NCI-H526 treated with DMSO at 0.1 percent for 48 hours (cell line): Measurements from ENCODE around the gene RPL7A.
"Not testable (repeated sequence)": the region's sequence is repeated elsewhere in the genome, so short reads cannot be mapped to it uniquely, and the experiment has no call there.

ENCODE experiments used
- DNase-seq: peaks from one replicate; lab custom pipeline; 2025; lab: John Stamatoyannopoulos, UW

RPL7A gene

DNA sequence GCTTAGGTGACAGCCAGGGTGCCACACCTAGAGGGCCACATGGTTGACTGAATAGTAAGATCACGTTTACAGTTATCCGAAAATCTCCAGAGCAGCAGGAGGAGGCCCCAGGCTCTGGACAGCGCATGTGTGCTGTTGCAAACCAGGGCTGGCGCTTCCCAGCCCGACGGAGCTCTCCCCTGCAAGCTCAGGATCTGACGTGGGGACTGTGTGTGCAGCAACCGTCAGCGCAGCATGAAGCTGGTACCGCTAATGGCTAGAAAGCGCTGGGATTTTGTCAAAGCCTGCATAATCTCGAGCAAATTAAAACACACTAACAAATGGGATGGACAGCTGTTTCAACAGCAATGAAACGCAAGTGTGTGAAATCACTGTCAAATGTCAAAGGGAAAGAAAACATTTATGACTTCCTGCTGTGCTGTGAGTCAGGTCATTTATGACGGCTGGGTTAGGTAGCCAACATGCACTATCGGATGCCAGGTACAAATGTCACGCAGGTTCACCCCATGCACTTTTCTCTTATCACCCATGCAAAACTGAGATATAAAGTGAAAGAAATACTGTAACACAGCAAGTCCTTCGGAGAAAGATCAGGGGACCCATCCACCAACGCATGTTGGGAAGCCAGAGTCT, 20.3 kb downstream of the RPL7A start:
- no peak for DNase-seq

DNA sequence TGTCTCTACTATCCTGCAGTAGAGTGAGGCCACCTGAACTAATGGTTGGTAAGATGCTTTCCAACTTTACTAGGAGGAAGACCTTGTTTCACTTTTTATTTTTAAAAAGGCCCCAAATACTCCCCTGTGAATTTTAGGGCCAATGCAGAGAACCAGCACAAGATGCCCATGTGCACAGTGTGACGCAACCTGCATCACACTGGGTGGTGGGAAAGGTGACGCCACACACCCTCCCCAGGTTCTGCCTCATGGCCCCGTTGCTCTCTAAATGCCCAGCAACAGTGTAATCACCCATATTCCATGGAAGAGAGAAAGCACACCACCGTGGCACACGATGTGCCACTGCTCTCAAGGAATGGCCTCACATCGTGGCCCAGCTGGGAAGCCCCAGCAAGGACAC, 21.4 kb downstream of the RPL7A start:
- DNase-seq: no peak

GRCh38 chr9:133369933-133370332, 21.9 kb downstream of the RPL7A start:
- no peak for DNase-seq

DNA sequence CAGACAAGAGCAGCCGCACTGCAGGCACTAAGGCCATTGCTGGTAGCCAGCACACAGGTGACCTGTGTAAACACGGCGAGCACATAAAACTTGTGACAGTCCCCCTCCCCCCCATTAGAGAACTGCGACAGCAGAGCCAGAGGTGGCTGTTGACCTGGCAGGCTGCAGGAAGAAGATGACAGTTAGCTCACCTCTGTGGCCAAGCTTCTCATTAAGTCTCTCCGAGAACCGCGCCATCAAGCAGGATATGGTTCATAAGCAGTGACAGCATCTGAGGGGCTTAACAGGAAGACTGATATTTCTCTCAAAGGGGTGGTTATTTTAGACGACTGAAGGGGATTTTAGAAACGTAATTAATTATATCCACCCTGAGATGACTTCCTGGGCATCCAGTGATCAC, 22.7 kb downstream of the RPL7A start:
- DNase-seq: no peak

- DNase-seq: no peak
Measured at GRCh38 chr9:133371261-133371711, 23.3 kb downstream of the RPL7A start.

DNA sequence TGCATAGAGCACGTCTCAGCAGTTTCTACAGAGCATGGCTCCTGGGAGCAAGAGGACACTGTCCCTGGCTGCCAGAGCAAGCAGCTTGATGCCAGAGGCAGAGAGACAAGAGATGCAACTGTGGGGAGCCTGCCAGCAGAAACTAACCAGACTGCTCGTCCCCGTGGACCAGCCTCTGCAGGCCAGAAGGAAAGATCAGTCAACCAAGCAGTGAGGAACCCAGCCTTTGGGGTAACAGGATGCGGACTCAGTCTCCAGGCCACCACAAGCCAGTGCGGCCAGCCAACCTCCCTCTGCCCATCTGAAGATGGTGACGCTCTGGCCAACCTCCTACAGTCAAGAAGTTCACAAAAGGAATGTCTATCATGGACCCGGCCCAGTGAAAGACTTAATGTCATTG, 24.1 kb downstream of the RPL7A start:
- DNase-seq: no peak

GRCh38 chr9:133374612-133375115, 26.6 kb downstream of the RPL7A start:
- DNase-seq: no peak

GRCh38 chr9:133375116-133375723, 27.2 kb downstream of the RPL7A start:
- DNase-seq: no peak

DNA sequence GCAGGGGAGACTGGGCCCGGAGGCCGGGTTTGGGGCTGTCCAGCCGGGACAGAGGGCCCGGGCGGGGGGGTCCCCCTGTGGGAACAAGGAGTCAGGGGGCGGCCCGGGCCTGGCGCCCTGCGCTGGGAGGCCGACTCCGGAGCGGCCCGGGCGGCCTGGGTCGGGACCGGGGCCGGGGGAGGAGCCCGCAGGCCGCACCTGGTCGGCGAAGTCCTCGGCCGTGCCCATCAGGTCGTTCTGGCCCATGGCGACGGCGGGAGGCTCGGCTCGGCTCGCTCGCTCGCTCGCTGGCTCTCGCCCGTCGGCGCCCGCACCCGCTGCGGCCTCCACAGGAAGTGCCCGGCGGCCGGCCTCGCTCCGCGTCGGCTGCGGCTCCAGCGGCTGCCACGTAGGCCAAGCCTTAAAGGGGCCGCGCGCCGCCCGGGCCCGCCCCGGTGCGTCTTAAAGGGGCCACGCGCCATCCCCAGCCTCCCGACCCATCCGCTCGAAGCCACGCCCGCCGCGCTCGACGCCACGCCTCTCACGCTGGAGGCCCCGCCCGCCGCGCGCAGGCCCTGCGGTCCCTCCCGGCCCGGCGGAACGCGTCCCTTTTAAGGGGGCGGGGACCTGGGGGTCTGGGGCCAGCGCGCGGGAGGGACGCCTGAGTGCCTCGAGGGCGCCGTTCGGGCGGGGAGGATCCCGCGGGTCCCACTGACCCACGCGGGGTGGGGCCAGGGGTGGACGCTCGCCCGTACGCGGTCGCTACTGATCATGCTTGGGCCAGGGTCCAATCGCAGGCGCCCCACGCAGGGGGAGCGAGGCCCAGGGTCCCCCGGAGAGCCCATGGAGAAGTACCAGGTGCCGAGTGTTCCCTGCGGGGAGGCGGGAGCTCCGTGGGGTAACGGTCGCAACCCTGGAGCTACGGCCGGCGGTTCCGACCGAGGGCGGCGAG, 28.0 kb downstream of the RPL7A start, which contains the start of the genes STKLD1 and SURF4:
TSS of gene STKLD1 (plus strand) at position 643 of the 931 bp plus-strand sequence. CDS start at position 751, 108 bp downstream.
TSS of gene SURF4 (minus strand) at position 337 of the 931 bp plus-strand sequence. CDS start at position 246, 91 bp downstream.
- peak; percentile 79 for DNase-seq

- DNase-seq: not testable (repeated sequence)
Measured at GRCh38 chr9:133377280-133377679, 29.3 kb downstream of the RPL7A start.

DNA sequence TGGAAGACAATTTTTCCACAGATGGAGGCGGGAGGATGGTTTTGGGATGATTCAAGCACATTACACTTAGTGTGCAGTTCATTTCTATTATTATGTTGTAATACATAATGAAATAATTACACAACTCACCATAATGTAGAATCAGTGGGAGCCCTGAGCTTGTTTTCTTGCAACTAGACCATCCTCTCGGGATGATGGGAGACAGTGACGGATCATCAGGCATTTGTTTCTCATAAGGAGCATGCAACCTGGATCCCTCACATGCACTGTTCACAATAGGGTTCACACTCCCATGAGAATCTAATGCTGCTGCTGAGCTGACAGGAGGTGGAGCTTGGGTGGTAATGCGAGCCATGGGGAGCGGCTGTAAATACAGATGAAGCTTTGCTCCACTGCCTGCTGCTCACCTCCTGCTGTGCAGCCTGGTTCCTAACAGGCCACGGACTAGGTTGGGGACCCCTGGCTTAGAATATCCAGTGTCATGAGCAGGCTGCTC, 29.8 kb downstream of the RPL7A start:
- no peak for DNase-seq

DNA sequence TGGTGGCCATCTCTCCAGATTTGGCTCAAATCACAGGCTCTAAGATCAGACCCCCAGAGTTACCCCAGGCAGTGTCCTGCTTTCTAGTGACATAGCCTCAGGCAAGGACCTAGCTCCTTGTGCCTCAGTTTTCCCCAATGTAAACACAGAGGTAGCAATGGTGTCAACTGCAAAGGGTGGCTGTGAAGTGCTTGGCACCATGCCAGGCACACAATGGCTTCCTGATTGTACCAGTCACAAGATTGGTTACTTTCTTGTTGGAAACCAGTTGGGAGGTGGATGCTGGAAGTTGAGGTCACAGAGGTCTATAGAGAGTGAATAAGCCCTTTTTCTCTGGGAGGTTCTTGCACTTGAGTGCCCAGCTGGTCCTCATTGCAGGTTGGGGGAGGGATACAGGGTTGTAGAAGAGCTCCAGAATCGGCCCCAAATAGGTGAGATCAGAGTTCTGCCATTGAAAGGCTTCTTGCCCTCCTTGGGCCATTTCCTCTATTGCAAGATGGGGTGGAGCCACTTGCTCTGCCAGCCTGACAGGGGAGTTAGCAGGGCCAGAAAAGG, 30.5 kb downstream of the RPL7A start:
- no peak for DNase-seq

DNA sequence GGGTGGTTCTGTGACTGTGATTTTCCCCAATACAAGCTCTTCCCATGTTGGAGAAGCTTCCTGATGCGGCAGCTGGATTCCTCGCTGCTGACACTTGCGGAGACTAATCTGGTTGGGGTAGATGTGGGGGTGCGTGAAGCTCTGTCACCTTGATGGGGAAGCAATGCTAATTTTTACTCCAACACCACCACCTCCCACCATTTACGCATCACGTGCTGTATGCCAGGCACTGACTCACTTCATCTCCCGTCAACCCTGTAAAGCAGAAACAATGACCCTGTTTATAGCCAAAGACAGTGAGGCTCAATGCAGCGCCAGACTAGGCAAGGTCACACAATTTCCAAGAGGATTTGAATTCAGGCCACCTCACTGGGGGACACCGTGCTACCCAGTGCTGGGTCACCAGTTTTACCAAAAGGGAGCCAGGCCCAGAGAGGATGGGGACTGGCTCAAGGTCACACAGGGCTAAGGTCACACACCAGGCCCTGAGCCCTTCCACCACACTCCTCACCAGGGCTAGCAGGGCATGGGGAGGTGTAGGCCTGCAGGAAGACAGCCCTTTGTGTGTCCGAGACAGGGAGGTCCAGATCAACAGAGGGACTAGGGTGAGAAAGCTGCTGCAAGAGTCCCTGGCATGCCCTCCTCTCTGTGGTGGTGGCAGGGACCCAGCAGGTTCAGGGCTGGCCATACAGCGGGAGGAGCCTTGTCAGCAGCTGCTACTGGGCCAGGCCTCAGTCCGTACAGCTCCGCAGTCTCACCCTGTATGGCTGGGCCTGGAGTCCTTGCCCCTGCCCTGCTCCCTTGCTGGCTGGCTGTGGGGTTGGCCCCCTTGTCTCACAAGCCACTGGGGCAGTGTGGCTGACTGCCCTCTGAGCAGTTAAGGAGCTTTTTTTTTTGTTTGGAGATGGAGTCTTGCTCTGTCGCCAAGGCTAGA, 31.4 kb downstream of the RPL7A start:
- DNase-seq: no peak

DNA sequence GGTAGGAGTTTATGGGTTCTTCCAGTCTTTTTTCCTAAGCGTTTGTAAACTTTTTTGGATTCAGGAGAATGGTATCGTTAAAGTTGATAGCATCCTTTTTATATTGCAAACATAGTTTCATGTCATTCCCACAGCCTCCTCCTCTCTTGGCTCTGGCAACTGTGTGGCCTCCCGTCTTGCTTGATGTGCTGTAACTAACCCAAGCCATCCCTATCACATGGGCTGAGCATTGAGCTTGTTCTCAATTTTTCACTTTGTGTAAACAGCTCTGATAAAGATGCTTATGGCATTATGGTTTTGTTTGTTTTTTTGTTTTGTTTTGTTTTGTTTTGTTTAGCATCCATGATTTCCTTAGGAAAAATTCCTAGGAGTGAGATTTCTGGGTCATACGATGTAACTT, 32.7 kb downstream of the RPL7A start:
- DNase-seq: no peak

DNA sequence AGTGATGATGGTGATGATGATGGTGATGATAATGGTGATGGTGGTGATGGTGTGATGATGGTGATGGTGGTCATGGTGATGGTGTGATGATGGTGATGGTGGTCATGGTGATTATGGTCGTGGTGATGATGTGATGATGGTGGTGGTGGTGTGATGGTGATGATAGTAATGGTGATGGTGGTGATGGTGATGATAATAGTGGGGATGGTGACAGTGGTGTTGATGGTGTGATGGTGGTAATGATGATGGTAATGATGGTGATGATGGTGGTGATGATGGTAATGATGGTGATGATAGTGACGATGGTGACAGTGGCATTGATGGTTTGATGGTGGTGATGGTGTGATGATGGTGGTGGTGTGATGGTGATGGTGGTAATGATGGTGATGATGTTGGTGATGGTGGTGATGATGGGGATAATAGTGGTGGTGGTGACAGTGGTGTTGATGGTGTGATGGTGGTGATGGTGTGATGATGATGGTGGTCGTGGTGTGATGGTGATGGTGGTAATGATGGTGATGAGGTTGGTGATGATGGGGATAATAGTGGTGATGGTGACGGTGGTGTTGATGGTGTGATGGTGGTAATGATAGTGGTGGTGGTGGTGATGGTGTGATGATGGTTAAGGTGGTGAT, 34.6 kb downstream of the RPL7A start:
- no peak for DNase-seq

DNA sequence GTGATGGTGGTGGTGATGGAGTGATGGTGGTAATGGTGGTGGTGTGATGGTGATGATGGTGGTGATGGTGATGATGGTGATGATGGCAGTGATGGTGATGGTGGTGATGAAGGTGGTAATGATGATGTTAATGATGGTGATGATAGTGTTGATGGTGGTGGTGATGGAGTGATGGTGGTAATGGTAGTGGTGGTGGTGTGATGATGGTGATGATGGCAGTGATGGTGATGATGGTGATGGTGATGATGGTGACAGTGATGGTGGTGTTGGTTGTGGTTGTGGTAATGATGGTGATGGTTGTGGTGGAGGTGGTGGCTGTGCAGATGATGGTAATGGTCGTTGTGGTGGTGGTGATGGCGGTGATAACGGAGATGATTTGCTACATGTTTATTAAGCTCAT, 35.4 kb downstream of the RPL7A start:
- no peak for DNase-seq

DNA sequence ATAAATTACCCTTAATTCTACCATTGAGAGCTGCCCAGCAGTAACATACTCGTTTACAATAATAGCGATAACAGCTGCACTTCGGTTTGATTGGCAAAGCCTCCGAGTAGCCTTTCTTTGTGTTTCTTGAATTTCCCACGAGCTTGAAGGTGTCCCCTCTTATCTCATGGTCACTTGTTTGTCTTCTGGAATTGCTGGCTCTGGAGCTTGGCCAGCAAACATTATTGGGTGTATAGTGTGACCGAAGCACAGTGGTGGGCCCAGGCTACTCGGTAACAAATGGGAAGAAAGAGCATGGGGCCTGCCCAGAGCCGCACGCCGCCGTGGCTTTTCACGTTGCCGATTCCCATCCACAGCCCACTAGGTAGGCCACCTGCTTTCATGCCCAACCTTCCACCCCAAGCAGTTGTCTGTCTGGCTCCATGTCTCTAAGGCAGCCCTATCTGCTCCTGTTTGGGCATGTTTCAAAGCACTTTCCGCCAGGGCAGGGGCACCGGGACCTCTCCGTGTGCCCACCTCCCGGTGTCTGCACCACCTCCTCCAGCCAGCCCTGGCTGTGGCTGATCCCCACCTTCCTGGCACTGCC, 36.8 kb downstream of the RPL7A start:
- no peak for DNase-seq

DNA sequence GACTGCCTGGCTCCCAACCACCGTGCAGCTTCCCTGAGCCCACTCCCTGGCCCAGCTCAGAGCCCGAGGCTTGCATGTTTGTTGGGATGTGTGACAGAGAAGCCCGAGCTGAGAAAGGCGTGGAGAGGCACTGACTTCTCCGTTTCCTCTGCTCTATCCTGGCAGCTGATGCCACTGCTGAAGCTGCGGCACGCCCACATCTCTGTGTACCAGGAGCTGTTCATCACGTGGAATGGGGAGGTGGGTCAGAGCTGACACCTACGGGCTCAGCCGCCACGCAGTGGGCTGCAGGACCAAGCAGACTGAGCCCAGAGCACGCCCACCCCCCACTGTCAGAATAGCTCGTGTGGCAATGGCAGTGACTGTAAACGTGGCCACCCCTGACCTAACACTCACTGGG, 37.4 kb downstream of the RPL7A start:
- no peak for DNase-seq

GRCh38 chr9:133386338-133386737, 38.3 kb downstream of the RPL7A start:
- DNase-seq: no peak

- DNase-seq: no peak
Measured at GRCh38 chr9:133387680-133388079, 39.7 kb downstream of the RPL7A start.
